ENCODE results near the gene GRIK1. TPM values are rescaled to one million over a fixed set of nuclear protein-coding genes. Genes with fewer than 3 reads are reported as not detected.
A peak's percentile ranks its signal among the peaks of the same experiment; 100 is the strongest.

Gene GRIK1
- polyA plus RNA-seq, 3 donors: not detected

GRCh38 chr21:29557200-29557599, 382.6 kb downstream of the GRIK1 start:
- H3K9me3 Mint-ChIP-seq: peaks cover 0 to 8% (median 2%) of the 10 kb centered on the region in 7 donors
- H3K27ac Mint-ChIP-seq: peak overlapping the region in 6 of 7 donors; percentile 37 to 88 (median 50)
- peak overlapping the region; percentile 30 for H2AFZ ChIP-seq (ENCODE audit: insufficient read depth, low read depth, low read length, poor library complexity, severe bottlenecking)
- H3K9ac ChIP-seq (ENCODE audit: insufficient read depth, low read length, poor library complexity, severe bottlenecking): no peak overlapping the region
- DNase-seq: peak; percentile 7 to 45 (median 13)
- peaks cover 8% of the 10 kb centered on the region for H3K4me1 Mint-ChIP-seq
- H3K4me2 ChIP-seq (replicated peaks; ENCODE audit: extremely low read depth, low read length, poor library complexity, severe bottlenecking): peak overlapping the region; percentile 49
- peaks cover 0 to 9% of the 10 kb centered on the region in 2 donors for H3K4me1 ChIP-seq (ENCODE audit: control insufficient read depth in 1 of 2, insufficient read depth in 2 of 2, low read length in 2 of 2)
- TF ChIP-seq, protein P1, sequence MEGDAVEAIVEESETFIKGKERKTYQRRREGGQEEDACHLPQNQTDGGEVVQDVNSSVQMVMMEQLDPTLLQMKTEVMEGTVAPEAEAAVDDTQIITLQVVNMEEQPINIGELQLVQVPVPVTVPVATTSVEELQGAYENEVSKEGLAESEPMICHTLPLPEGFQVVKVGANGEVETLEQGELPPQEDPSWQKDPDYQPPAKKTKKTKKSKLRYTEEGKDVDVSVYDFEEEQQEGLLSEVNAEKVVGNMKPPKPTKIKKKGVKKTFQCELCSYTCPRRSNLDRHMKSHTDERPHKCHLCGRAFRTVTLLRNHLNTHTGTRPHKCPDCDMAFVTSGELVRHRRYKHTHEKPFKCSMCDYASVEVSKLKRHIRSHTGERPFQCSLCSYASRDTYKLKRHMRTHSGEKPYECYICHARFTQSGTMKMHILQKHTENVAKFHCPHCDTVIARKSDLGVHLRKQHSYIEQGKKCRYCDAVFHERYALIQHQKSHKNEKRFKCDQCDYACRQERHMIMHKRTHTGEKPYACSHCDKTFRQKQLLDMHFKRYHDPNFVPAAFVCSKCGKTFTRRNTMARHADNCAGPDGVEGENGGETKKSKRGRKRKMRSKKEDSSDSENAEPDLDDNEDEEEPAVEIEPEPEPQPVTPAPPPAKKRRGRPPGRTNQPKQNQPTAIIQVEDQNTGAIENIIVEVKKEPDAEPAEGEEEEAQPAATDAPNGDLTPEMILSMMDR (IDR thresholded peaks at IDR 0.05): no peak
- WGBS (ENCODE audit: insufficient coverage): no CpG with 5 or more reads among the region's 1 CpG
- H3K4me3 ChIP-seq (replicated peaks in 1 of 3; ENCODE audit: low read depth in 2 of 3, low read length in 3 of 3): peak overlapping the region in 1 of 3 experiments; percentile 15
- intact Hi-C loops (cut with micrococcal nuclease): no loop called here
- H3K9me3 ChIP-seq (replicated peaks in 1 of 2; ENCODE audit: control insufficient read depth in 1 of 2, insufficient read depth in 1 of 2, low read length in 2 of 2): no peaks in the 10 kb centered on the region
- H3K36me3 ChIP-seq (replicated peaks in 1 of 2; ENCODE audit: control insufficient read depth in 1 of 2, insufficient read depth in 2 of 2, low read length in 2 of 2): no peaks in the 10 kb centered on the region
- H3K4me3 Mint-ChIP-seq: peak overlapping the region in 1 of 2 donors; percentile 77
- peak overlapping the region in 1 of 2 donors; percentile 64 for H3K27ac ChIP-seq (ENCODE audit: low read depth in 1 of 2, low read length in 2 of 2)
- H3K27me3 Mint-ChIP-seq (ENCODE audit: low read depth in 3 of 3): no peaks in the 10 kb centered on the region
- no peaks in the 10 kb centered on the region for H3K27me3 ChIP-seq (ENCODE audit: control insufficient read depth in 2 of 2, insufficient read depth in 2 of 2, low read length in 2 of 2)
- no peaks in the 10 kb centered on the region for H4K20me1 ChIP-seq (ENCODE audit: insufficient read depth, low read length)
- H3K36me3 Mint-ChIP-seq: peaks cover 7 to 14% of the 10 kb centered on the region in 2 donors
- no peaks in the 10 kb centered on the region for H3K79me2 ChIP-seq (ENCODE audit: insufficient read depth, low read length)

GRCh38 chr21:29555601-29556000, 384.2 kb downstream of the GRIK1 start:
- no peaks in the 10 kb centered on the region for H3K36me3 ChIP-seq (replicated peaks in 1 of 2; ENCODE audit: control insufficient read depth in 1 of 2, insufficient read depth in 2 of 2, low read length in 2 of 2)
- H3K4me2 ChIP-seq (replicated peaks; ENCODE audit: extremely low read depth, low read length, poor library complexity, severe bottlenecking): no peak overlapping the region
- Mint-ChIP-seq H3K27me3 (ENCODE audit: low read depth in 3 of 3) (no peaks in the 10 kb centered on the region), H3K4me3 (no peak overlapping the region), H3K27ac (no peak overlapping the region), H3K9me3 (peaks cover 0 to 8% (median 2%) of the 10 kb centered on the region in 7 donors), H3K4me1 (peaks cover 8% of the 10 kb centered on the region), H3K36me3 (peaks cover 0 to 6% of the 10 kb centered on the region in 2 donors)
- 94% methylated on average over 2 of the region's 2 CpGs for WGBS (ENCODE audit: insufficient coverage)
- no peaks in the 10 kb centered on the region for H3K9me3 ChIP-seq (replicated peaks in 1 of 2; ENCODE audit: control insufficient read depth in 1 of 2, insufficient read depth in 1 of 2, low read length in 2 of 2)
- H3K79me2 ChIP-seq (ENCODE audit: insufficient read depth, low read length): no peaks in the 10 kb centered on the region
- H2AFZ ChIP-seq (ENCODE audit: insufficient read depth, low read depth, low read length, poor library complexity, severe bottlenecking): no peak overlapping the region
- TF ChIP-seq, protein P1 (IDR thresholded peaks at IDR 0.05): no peak
- no peak overlapping the region for H3K9ac ChIP-seq (ENCODE audit: insufficient read depth, low read length, poor library complexity, severe bottlenecking)
- H3K4me3 ChIP-seq (replicated peaks in 1 of 3; ENCODE audit: low read depth in 2 of 3, low read length in 3 of 3): no peak overlapping the region
- H4K20me1 ChIP-seq (ENCODE audit: insufficient read depth, low read length): no peaks in the 10 kb centered on the region
- intact Hi-C loops (cut with micrococcal nuclease): no loop called here
- H3K27me3 ChIP-seq (ENCODE audit: control insufficient read depth in 2 of 2, insufficient read depth in 2 of 2, low read length in 2 of 2): no peaks in the 10 kb centered on the region
- no peak overlapping the region for H3K27ac ChIP-seq (ENCODE audit: low read depth in 1 of 2, low read length in 2 of 2)
- DNase-seq: no peak
- H3K4me1 ChIP-seq (ENCODE audit: control insufficient read depth in 1 of 2, insufficient read depth in 2 of 2, low read length in 2 of 2): peaks cover 0 to 9% of the 10 kb centered on the region in 2 donors
